GM12878 (cell line): Measurements from ENCODE around the gene ACSF3.

Source experiments
- BRCA1 ChIP-seq: IDR thresholded peaks from 2 replicates; pipeline ENCODE4 v1.6.1; 2011; ENCODE audit warnings: low read depth, low read length, improper control_type of control experiment
- CBX5 ChIP-seq: sonication (generic); IDR thresholded peaks from 2 replicates; pipeline ENCODE4 v1.6.1; 2016; ENCODE audit warnings: low read depth, moderate library complexity, mild to moderate bottlenecking, inconsistent platforms
- ETV6 ChIP-seq, 2 experiments: fragments of 450-650 bp in 1 of 2; IDR thresholded peaks in 1 of 2; conservative IDR thresholded peaks in 1 of 2; 2 replicates each; pipeline ENCODE4 v1.6.1; 2014; ENCODE audit warnings: antibody characterized with exemption in 1 of 2, borderline replicate concordance in 1 of 2, low read depth in 1 of 2, mild to moderate bottlenecking in 1 of 2, moderate library complexity in 1 of 2
- EZH2 ChIP-seq: IDR thresholded peaks from 2 replicates; pipeline ENCODE4 v1.6.1; 2012; ENCODE audit warnings: low read depth, mild to moderate bottlenecking, control low read depth, inconsistent platforms, low read length, borderline replicate concordance; ENCODE audit not compliant: control insufficient read depth
- MYC ChIP-seq: IDR thresholded peaks from 2 replicates; pipeline ENCODE4 v1.6.1; 2011; ENCODE audit warnings: mild to moderate bottlenecking, low read length, moderate library complexity, inconsistent platforms; ENCODE audit not compliant: insufficient read depth, insufficient replicate concordance, insufficient read length, severe bottlenecking
- NR2C1 ChIP-seq: fragments of 450-650 bp; IDR thresholded peaks from 2 replicates; pipeline ENCODE4 v1.6.1; 2017; ENCODE audit warnings: antibody characterized with exemption, mild to moderate bottlenecking, moderate library complexity
- POLR2A ChIP-seq: IDR thresholded peaks from 2 replicates; pipeline ENCODE4 v1.6.1; 2011; ENCODE audit warnings: low read depth, mild to moderate bottlenecking, low read length
- SREBF2 ChIP-seq: IDR thresholded peaks from 2 replicates; pipeline ENCODE4 v1.6.1; 2012; ENCODE audit warnings: mild to moderate bottlenecking, low read length
- STAT3 ChIP-seq: IDR thresholded peaks from 2 replicates; pipeline ENCODE4 v1.6.1; 2011; ENCODE audit warnings: low read depth, low read length, improper control_type of control experiment
- TAF1 ChIP-seq: IDR thresholded peaks from 2 replicates; pipeline ENCODE4 v1.6.1; 2011; ENCODE audit warnings: mild to moderate bottlenecking, low read depth, low read length, borderline replicate concordance
- TARDBP ChIP-seq: IDR thresholded peaks from 2 replicates; pipeline ENCODE4 v1.6.1; 2016; ENCODE audit warnings: borderline replicate concordance
- YBX1 ChIP-seq: fragments of 450-650 bp; IDR thresholded peaks from 2 replicates; pipeline ENCODE4 v1.6.1; 2016; ENCODE audit warnings: antibody characterized with exemption
- TF ChIP-seq, protein P1 (sequence below), 3 experiments: IDR thresholded peaks in 2 of 3; conservative IDR thresholded peaks in 1 of 3; 2 replicates each; pipeline ENCODE4 v1.5.1; 2011; ENCODE audit warnings: low read depth in 3 of 3, low read length in 3 of 3, mild to moderate bottlenecking in 3 of 3, control low read depth in 2 of 3, moderate library complexity in 2 of 3, inconsistent platforms in 1 of 3, mixed read lengths in 1 of 3; ENCODE audit not compliant: control insufficient read depth in 2 of 3, insufficient read depth in 1 of 3; ENCODE audit errors: extremely low read depth in 1 of 3

DNA sequence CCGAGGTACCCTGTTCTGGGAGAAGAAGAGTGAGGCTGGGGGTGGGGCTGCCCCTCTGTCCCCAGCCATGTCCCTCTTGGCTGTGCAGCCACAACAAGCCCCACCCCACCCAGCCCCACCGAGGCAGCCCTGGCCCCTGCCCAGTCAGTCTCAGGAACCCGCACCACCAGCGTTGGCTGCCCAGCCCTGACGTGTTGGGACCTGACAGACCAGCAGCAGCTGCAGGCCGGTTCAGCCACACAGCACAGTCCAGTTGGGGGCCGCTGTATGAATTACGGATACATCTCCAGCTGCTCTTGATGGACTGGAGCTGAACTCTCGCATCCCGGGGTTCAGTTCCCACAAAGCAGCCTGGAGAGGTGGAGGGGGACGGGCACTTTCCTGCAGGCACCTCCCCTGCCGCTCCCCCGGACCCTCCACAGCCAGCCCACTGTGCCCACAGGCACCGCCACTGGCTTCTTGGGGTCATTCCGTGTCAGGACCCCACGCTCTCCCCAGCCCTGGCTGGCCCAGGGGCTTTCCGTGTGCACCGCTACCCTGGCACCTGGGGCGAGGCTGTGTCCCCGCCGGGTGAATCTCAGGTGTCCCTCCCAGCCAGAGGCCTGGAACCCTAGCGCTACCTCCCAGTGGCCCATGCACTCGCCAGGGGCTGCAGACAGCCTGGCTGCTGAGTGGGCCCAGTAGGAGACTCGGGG is 84.9 kb downstream of the ACSF3 start:
- TF ChIP-seq TAF1 (no peak), TARDBP (no peak), BRCA1 (no peak), POLR2A (no peak), STAT3 (no peak), NR2C1 (no peak), MYC (no peak), ETV6 (conservative IDR thresholded peaks at IDR 0.05 in 1 of 2, IDR thresholded peaks at IDR 0.05 in 1 of 2; ENCODE audit: borderline replicate concordance in 1 of 2, low read depth in 1 of 2) (no peak), YBX1 (no peak), EZH2 (no peak), CBX5 (no peak), SREBF2 (no peak)
- TF ChIP-seq, protein P1, sequence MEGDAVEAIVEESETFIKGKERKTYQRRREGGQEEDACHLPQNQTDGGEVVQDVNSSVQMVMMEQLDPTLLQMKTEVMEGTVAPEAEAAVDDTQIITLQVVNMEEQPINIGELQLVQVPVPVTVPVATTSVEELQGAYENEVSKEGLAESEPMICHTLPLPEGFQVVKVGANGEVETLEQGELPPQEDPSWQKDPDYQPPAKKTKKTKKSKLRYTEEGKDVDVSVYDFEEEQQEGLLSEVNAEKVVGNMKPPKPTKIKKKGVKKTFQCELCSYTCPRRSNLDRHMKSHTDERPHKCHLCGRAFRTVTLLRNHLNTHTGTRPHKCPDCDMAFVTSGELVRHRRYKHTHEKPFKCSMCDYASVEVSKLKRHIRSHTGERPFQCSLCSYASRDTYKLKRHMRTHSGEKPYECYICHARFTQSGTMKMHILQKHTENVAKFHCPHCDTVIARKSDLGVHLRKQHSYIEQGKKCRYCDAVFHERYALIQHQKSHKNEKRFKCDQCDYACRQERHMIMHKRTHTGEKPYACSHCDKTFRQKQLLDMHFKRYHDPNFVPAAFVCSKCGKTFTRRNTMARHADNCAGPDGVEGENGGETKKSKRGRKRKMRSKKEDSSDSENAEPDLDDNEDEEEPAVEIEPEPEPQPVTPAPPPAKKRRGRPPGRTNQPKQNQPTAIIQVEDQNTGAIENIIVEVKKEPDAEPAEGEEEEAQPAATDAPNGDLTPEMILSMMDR (IDR thresholded peaks at IDR 0.05 in 2 of 3, conservative IDR thresholded peaks at IDR 0.05 in 1 of 3; ENCODE audit: control insufficient read depth in 2 of 3, extremely low read depth in 1 of 3, insufficient read depth in 1 of 3, low read depth in 3 of 3, low read length in 3 of 3) = no peak
